A549 (cell line): Measurements from ENCODE around the gene SOX11.

Experiments used
- EP300 ChIP-seq, 2 experiments: fragments of >200 bp; sonication (Bioruptor Twin); formaldehyde crosslinking; IDR thresholded peaks; 2 replicates in 1 of 2; 3 replicates in 1 of 2; pipeline ENCODE4 v1.6.1; 2016 to 2017
- HOXA7 ChIP-seq: fragments of 250-450 bp; sonication (Bioruptor Pico); IDR thresholded peaks from 2 replicates; pipeline ENCODE4 v1.5.0; 2020; ENCODE audit warnings: mild to moderate bottlenecking, moderate library complexity
- JUN ChIP-seq, 2 experiments: fragments of >200 bp; sonication (Bioruptor Twin); formaldehyde crosslinking; IDR thresholded peaks; 2 replicates in 1 of 2; 3 replicates in 1 of 2; pipeline ENCODE4 v1.6.1; 2016 to 2017
- MAFK ChIP-seq: fragments of 450-650 bp; IDR thresholded peaks from 2 replicates; pipeline ENCODE4 v1.6.1; 2014; ENCODE audit not compliant: partially characterized antibody
- POLR2A ChIP-seq: IDR thresholded peaks from 2 replicates; pipeline ENCODE4 v1.6.1; 2012; ENCODE audit warnings: mild to moderate bottlenecking, low read length
- TF ChIP-seq, protein P1 (sequence below): fragments of >200 bp; sonication (Bioruptor Twin); formaldehyde crosslinking; IDR thresholded peaks from 3 replicates; pipeline ENCODE4 v1.5.1; 2016
- TF ChIP-seq, protein P2 (sequence below): fragments of >200 bp; sonication (Bioruptor Twin); formaldehyde crosslinking; IDR thresholded peaks from 2 replicates; pipeline ENCODE4 v1.6.1; 2016
- TF ChIP-seq, protein P3 (sequence below): IDR thresholded peaks from 2 replicates; pipeline ENCODE4 v1.6.1; 2012
- TF ChIP-seq, protein P4 (sequence below): fragments of 200-600 bp; sonication (generic); IDR thresholded peaks from 2 replicates; pipeline ENCODE4 v1.6.1; 2016; ENCODE audit warnings: antibody characterized with exemption, mild to moderate bottlenecking, moderate library complexity

DNA sequence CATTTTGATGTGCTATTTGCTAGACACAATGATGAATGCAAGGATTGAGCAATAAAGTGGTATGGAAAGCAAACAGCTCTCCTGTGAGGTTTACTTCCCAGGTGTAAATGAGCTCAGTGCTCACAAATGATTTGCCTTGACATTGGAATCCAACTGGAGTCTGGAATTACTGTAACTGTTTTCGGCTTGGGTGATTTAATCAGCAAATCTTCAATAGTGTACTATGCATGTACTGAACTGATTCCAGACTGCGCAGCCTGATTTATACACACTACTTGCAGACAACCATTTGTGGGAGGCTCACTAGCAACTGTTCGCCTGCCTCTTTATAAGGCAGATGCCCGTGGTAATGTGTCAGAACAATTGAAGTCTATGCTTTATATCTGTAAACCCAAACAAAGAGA lies 27.9 kb upstream of the SOX11 start:
- no peak for TF ChIP-seq HOXA7 (CRISPR knock-in tag)
- TF ChIP-seq, protein P1, sequence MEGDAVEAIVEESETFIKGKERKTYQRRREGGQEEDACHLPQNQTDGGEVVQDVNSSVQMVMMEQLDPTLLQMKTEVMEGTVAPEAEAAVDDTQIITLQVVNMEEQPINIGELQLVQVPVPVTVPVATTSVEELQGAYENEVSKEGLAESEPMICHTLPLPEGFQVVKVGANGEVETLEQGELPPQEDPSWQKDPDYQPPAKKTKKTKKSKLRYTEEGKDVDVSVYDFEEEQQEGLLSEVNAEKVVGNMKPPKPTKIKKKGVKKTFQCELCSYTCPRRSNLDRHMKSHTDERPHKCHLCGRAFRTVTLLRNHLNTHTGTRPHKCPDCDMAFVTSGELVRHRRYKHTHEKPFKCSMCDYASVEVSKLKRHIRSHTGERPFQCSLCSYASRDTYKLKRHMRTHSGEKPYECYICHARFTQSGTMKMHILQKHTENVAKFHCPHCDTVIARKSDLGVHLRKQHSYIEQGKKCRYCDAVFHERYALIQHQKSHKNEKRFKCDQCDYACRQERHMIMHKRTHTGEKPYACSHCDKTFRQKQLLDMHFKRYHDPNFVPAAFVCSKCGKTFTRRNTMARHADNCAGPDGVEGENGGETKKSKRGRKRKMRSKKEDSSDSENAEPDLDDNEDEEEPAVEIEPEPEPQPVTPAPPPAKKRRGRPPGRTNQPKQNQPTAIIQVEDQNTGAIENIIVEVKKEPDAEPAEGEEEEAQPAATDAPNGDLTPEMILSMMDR, result no peak
- TF ChIP-seq, protein P2, sequence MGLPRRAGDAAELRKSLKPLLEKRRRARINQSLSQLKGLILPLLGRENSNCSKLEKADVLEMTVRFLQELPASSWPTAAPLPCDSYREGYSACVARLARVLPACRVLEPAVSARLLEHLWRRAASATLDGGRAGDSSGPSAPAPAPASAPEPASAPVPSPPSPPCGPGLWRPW, result no peak
- TF ChIP-seq, protein P3, sequence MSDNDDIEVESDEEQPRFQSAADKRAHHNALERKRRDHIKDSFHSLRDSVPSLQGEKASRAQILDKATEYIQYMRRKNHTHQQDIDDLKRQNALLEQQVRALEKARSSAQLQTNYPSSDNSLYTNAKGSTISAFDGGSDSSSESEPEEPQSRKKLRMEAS, result no peak
- no peak for TF ChIP-seq JUN (IDR thresholded peaks at IDR 0.05)
- TF ChIP-seq, protein P4, sequence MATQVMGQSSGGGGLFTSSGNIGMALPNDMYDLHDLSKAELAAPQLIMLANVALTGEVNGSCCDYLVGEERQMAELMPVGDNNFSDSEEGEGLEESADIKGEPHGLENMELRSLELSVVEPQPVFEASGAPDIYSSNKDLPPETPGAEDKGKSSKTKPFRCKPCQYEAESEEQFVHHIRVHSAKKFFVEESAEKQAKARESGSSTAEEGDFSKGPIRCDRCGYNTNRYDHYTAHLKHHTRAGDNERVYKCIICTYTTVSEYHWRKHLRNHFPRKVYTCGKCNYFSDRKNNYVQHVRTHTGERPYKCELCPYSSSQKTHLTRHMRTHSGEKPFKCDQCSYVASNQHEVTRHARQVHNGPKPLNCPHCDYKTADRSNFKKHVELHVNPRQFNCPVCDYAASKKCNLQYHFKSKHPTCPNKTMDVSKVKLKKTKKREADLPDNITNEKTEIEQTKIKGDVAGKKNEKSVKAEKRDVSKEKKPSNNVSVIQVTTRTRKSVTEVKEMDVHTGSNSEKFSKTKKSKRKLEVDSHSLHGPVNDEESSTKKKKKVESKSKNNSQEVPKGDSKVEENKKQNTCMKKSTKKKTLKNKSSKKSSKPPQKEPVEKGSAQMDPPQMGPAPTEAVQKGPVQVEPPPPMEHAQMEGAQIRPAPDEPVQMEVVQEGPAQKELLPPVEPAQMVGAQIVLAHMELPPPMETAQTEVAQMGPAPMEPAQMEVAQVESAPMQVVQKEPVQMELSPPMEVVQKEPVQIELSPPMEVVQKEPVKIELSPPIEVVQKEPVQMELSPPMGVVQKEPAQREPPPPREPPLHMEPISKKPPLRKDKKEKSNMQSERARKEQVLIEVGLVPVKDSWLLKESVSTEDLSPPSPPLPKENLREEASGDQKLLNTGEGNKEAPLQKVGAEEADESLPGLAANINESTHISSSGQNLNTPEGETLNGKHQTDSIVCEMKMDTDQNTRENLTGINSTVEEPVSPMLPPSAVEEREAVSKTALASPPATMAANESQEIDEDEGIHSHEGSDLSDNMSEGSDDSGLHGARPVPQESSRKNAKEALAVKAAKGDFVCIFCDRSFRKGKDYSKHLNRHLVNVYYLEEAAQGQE, result no peak
- no peak for TF ChIP-seq EP300 (IDR thresholded peaks at IDR 0.05)
- no peak for TF ChIP-seq POLR2A
- TF ChIP-seq MAFK, result no peak
